K562 (cell line): ENCODE data around the gene CFHR4. TPM values are rescaled to one million over a fixed set of nuclear protein-coding genes. Genes with fewer than 3 reads are reported as not detected.
"Not testable (repeated sequence)": the region's sequence is repeated elsewhere in the genome, so short reads cannot be mapped to it uniquely, and the experiment has no call there.

Source experiments
- ATAC-seq: fragments of 200-7000 bp; cut with Tn5 transposase; 3 replicates; pipeline ENCODE4 v1.9.1; 2020; ENCODE audit warnings: moderate library complexity
- BruUV-seq: library from RNA; stranded (reverse); fragments of 400-500 nt; replicated peaks from 2 replicates; lab custom pipeline; 2021; lab: Mats Ljungman, UMichigan
- CTCF ChIA-PET: fragments of 300-600 bp; formaldehyde crosslinking; extraction: SDS; loops from one replicate; lab custom pipeline; 2021; ENCODE audit warnings: low intra/inter-chr PET ratio; lab: Yijun Ruan, JAX
- POLR2A ChIA-PET: fragments of 300-600, 350-650 bp; sonication (Branson Sonifier 250); formaldehyde crosslinking; extraction: SDS; loops from one replicate; lab custom pipeline; 2021; ENCODE audit warnings: antibody characterized with exemption, inconsistent platforms; lab: Yijun Ruan, JAX
- DNase-seq, 4 experiments: peaks; one replicate each; pipeline versions ENCODE4 v3.0.0 to v3.0.0-alpha.2; 2011 to 2018; ENCODE audit warnings: low spot score in 3 of 4, mixed read lengths in 3 of 4; ENCODE audit errors: extremely low read depth in 1 of 4
- FAIRE-seq: peaks from 2 replicates; lab custom pipeline; 2011; peaks lifted over from hg19 to GRCh38; lab: Jason Lieb, UNC
- H2AFZ ChIP-seq: 2 replicates; pipeline ENCODE4 v1.6.0; 2011; ENCODE audit warnings: low read depth, low read length, control low read depth, inconsistent platforms
- H3K27ac ChIP-seq: fragments of 200-600 bp; 3 replicates; pipeline ENCODE4 v1.8.0; 2011; ENCODE audit warnings: low read depth, mild to moderate bottlenecking, control low read depth, inconsistent platforms, low read length, moderate library complexity, mixed read lengths; ENCODE audit errors: extremely low read depth
- H3K27me3 ChIP-seq, 2 experiments: fragments of 300-600 bp in 1 of 2; 2 replicates in 1 of 2; 3 replicates in 1 of 2; pipeline versions ENCODE4 v1.6.0 to v1.8.0; 2011; ENCODE audit warnings: inconsistent platforms in 2 of 2, low read length in 2 of 2, mild to moderate bottlenecking in 1 of 2, mixed read lengths in 1 of 2, moderate library complexity in 1 of 2; ENCODE audit not compliant: control insufficient read depth in 2 of 2, insufficient read depth in 2 of 2
- H3K36me3 ChIP-seq: fragments of 300-600 bp; 3 replicates; pipeline ENCODE4 v1.8.0; 2011; ENCODE audit warnings: mild to moderate bottlenecking, low read length, inconsistent platforms; ENCODE audit not compliant: control insufficient read depth, insufficient read depth
- H3K4me1 ChIP-seq, 2 experiments: fragments of 200-600 bp in 1 of 2; replicated peaks in 1 of 2; 2 replicates in 1 of 2; 3 replicates in 1 of 2; pipeline versions ENCODE4 v1.5.1 to v1.8.0; 2011; ENCODE audit warnings: inconsistent platforms in 2 of 2, low read length in 2 of 2, mild to moderate bottlenecking in 1 of 2, mixed read lengths in 1 of 2, moderate library complexity in 1 of 2; ENCODE audit not compliant: control insufficient read depth in 2 of 2, insufficient read depth in 2 of 2
- H3K4me2 ChIP-seq: 2 replicates; pipeline ENCODE4 v1.6.1; 2011; ENCODE audit warnings: low read length, control low read depth, inconsistent platforms, mixed read lengths; ENCODE audit not compliant: insufficient read depth
- H3K4me3 ChIP-seq: fragments of 200-600 bp; sonication (generic), shearing (Covaris generic); 2 replicates; pipeline ENCODE4 v1.5.1; 2016; ENCODE audit warnings: control low read depth, inconsistent platforms
- H3K79me2 ChIP-seq: fragments of 200-600 bp; 3 replicates; pipeline ENCODE4 v1.8.0; 2011; ENCODE audit warnings: low read length, inconsistent platforms; ENCODE audit not compliant: control insufficient read depth, insufficient read depth
- H3K9ac ChIP-seq, 2 experiments: 2 replicates each; pipeline versions ENCODE4 v1.6.0 to v1.6.1; 2011; ENCODE audit warnings: low read depth in 2 of 2, low read length in 2 of 2, control low read depth in 1 of 2, inconsistent platforms in 1 of 2, mild to moderate bottlenecking in 1 of 2, mixed read lengths in 1 of 2; ENCODE audit not compliant: insufficient read depth in 1 of 2
- H3K9me1 ChIP-seq: one replicate; pipeline ENCODE4 v1.6.0; 2011; ENCODE audit warnings: inconsistent platforms, mild to moderate bottlenecking, low read length, moderate library complexity; ENCODE audit not compliant: control insufficient read depth, insufficient read depth
- H3K9me3 ChIP-seq: replicated peaks from 2 replicates; pipeline ENCODE4 v1.5.1; 2011; ENCODE audit warnings: low read depth, low read length, inconsistent platforms; ENCODE audit not compliant: control insufficient read depth, insufficient read depth
- H4K20me1 ChIP-seq: replicated peaks from 2 replicates; pipeline ENCODE4 v1.6.1; 2011; ENCODE audit warnings: low read length, inconsistent platforms, mixed read lengths; ENCODE audit not compliant: control insufficient read depth, insufficient read depth
- CTCF ChIP-seq, 3 experiments: IDR thresholded peaks in 2 of 3; conservative IDR thresholded peaks in 1 of 3; 2 replicates each; pipeline ENCODE4 v1.5.1; 2011 to 2012; ENCODE audit warnings: low read length in 3 of 3, mild to moderate bottlenecking in 3 of 3, control low read depth in 2 of 3, improper control_type of control experiment in 1 of 3, inconsistent platforms in 1 of 3, low read depth in 1 of 3, mixed read lengths in 1 of 3, moderate library complexity in 1 of 3; ENCODE audit not compliant: insufficient read depth in 2 of 3
- ELF2 ChIP-seq: fragments of 250-450 bp; sonication (Bioruptor Pico); IDR thresholded peaks from 2 replicates; pipeline ENCODE4 v1.5.0; 2021; ENCODE audit warnings: mild to moderate bottlenecking
- WGBS: fragments of 100-300 bp; shearing (Covaris generic); methylation state at CpG from one replicate; pipeline ENCODE4 v1.1.6; 2016; ENCODE audit warnings: low coverage, mixed read lengths; ENCODE audit not compliant: insufficient coverage; ENCODE audit errors: missing lambda C conversion rate; 5-methylcytosine and 5-hydroxymethylcytosine counted together
- in situ Hi-C: fragments of 300-500 bp; cut with MboI; formaldehyde crosslinking; loops from 4 replicates; pipeline ENCODE4 v1.15.0; 2018; ENCODE audit warnings: inconsistent platforms, mixed read lengths
- intact Hi-C: fragments of 100-400 bp; cut with micrococcal nuclease; formaldehyde crosslinking; loops from 2 replicates; pipeline ENCODE4 v1.14.2; 2022
- polyA plus RNA-seq, 8 experiments: library from polyadenylated mRNA; depleted of rRNA in 4 of 8; stranded (reverse) in 5 of 8; unstranded in 3 of 8; fragments of >200 nt; fragmentation: Nextera tagmentation in 2 of 8; fragmentation: Illumina TruSeq in 1 of 8; extraction: Ambion mirVana in 2 of 8; extraction: Trizol in 1 of 8; gene quantifications; 2 replicates each; pipeline versions ENCODE4 v1.2.1 to v1.2.3, GENCODE V29; 2011 to 2014; ENCODE audit warnings: inconsistent platforms in 1 of 8, missing spikeins in 1 of 8
- total RNA-seq, 7 experiments: library from RNA; depleted of rRNA in 6 of 7; stranded (reverse); fragments of >200 nt in 6 of 7; fragmentation: Illumina TruSeq in 2 of 7; extraction: Trizol in 2 of 7; gene quantifications; 2 replicates each; pipeline versions ENCODE4 v1.2.1 to v1.2.3, GENCODE V29; 2011 to 2021; ENCODE audit warnings: low replicate concordance in 1 of 7
- TF ChIP-seq, protein P1 (sequence below), 2 experiments: fragments of 450-650 bp; conservative IDR thresholded peaks; 2 replicates each; pipeline ENCODE4 v1.6.1; 2017; ENCODE audit warnings: mild to moderate bottlenecking in 2 of 2, moderate library complexity in 2 of 2

CFHR4 gene
- total and polyA plus RNA-seq, 9 of the 15 experiments (the other 6 are each of a cell fraction or from before 2014, with no cell fraction given) = 0.04 to 0.13 TPM; not detected in 7

DNA sequence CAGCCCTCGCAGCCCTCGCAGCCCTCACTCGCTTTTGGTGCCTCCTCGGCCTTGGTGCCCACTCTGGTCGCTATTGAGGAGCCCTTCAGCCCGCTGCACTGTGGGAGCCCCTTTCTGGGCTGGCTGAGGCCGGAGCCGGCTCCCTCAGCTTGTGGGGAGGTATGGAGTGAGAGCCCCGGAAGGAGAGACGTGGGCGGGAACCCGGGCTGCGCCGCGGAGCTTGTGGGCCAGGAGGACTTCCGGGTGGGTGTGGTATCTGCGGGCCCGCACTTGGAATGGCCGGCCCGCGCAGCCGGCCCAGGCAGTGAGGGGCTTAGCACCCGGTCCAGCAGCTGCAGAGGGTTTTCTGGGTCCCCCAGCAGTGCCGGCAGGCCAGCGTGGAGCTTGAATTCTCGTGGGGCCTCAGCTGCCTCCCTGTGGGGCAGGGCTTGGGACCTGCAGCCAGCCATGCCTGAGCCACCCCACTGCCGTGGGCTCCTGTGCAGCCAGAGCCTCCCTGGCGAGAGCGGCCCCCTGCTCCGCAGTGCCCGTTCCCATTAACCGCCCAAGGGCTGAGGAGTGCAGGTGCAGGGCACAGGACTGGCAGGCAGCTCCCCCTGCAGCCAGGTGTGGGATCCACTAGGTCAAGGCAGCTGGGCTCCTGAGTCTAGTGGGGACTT is 45.8 kb downstream of the CFHR4 start (continued):
- TF ChIP-seq CTCF (IDR thresholded peaks at IDR 0.05 in 2 of 3, conservative IDR thresholded peaks at IDR 0.05 in 1 of 3; ENCODE audit: insufficient read depth in 2 of 3, low read depth in 1 of 3, low read length in 3 of 3) (peak; percentile 4 to 22 (median 17); a peak in 1 of 6 replicates), ELF2 (CRISPR knock-in tag) (peak; percentile 76)
- TF ChIP-seq, protein P1, sequence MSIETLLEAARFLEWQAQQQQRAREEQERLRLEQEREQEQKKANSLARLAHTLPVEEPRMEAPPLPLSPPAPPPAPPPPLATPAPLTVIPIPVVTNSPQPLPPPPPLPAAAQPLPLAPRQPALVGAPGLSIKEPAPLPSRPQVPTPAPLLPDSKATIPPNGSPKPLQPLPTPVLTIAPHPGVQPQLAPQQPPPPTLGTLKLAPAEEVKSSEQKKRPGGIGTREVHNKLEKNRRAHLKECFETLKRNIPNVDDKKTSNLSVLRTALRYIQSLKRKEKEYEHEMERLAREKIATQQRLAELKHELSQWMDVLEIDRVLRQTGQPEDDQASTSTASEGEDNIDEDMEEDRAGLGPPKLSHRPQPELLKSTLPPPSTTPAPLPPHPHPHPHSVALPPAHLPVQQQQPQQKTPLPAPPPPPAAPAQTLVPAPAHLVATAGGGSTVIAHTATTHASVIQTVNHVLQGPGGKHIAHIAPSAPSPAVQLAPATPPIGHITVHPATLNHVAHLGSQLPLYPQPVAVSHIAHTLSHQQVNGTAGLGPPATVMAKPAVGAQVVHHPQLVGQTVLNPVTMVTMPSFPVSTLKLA (conservative IDR thresholded peaks at IDR 0.05) = 0 out of 4 replicates have a peak, but pooled peaks of 1 of the 2 experiments have one; percentile 31

DNA sequence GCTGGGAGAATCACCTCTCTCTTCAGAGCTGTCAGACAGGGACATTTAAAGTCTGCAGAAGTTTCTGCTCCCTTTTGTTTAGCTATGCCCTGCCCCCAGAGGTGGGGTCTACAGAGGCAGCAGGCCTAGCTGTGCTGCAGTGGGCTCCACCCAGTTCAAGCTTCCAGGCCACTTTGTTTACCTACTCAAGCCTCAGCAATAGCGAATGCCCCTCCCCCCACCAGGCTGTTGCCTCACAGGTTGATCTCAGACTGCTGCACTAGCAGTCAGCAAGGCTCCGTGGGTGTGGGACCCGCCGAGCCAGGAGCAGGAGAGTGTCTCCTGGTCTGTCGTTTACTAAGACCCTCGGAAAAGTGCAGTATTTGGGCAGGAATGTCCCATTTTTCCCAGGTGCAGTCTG is 53.6 kb downstream of the CFHR4 start:
- Histone ChIP-seq H3K4me2 (0 out of 2 replicates have a peak overlapping the region, but pooled peaks have one; percentile 12), H2AFZ (peak overlapping the region; percentile 65; the same call in 1 of the 2 replicates)
- H3K4me3 ChIP-seq, intact Hi-C loops, H3K27ac ChIP-seq, H3K79me2 ChIP-seq, FAIRE-seq, CTCF ChIA-PET, H3K27me3 ChIP-seq, H3K9ac ChIP-seq, H3K4me1 ChIP-seq, BruUV-seq, H3K36me3 ChIP-seq, POLR2A ChIA-PET, H3K9me1 ChIP-seq, H3K9me3 ChIP-seq, H4K20me1 ChIP-seq, in situ Hi-C loops: not testable (repeated sequence)
- ATAC-seq (peak; percentile 48; the same call in 2 of the 3 replicates), DNase-seq (peak in 1 of 4 experiments; percentile 40)
- WGBS = 2% methylated on average over 6 of the region's 6 CpGs

DNA sequence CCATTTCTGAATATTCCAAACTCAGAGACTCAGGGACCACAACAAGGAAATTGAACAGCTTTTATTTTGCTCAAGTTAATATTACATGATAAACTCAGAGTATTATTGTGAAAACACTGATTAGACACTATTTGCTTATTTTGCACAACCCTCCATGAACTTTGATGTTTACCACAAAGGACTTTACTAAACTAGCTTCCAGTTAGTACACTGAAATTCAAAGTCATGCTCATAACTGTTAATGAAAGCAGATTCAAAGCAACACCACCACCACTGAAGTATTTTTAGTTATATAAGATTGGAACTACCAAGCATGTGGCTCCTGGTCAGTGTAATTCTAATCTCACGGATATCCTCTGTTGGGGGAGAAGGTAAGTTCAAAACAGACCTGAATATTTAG is 55.7 kb downstream of the CFHR4 start, which contains the start of gene CFHR2:
TSS of gene CFHR2 (plus strand) at position 171 of the 400 bp plus-strand sequence. CDS start at position 314, 143 bp downstream.
- H3K4me3 ChIP-seq, H3K9me1 ChIP-seq, DNase-seq, FAIRE-seq, in situ Hi-C loops, intact Hi-C loops, H3K27ac ChIP-seq, POLR2A ChIA-PET, H3K9me3 ChIP-seq, H3K9ac ChIP-seq, H3K27me3 ChIP-seq, H3K36me3 ChIP-seq, H3K4me1 ChIP-seq, H3K79me2 ChIP-seq, H3K4me2 ChIP-seq, ATAC-seq, CTCF ChIA-PET, H4K20me1 ChIP-seq, H2AFZ ChIP-seq, BruUV-seq: not testable (repeated sequence)
- no CpG with 5 or more reads among the region's 1 CpG for WGBS
